ENCODE results near the gene CDKAL1. TPM values are rescaled to one million over a fixed set of nuclear protein-coding genes. Genes with fewer than 3 reads are reported as not detected.

Gene CDKAL1
- total and polyA plus RNA-seq, 10 of the 15 experiments (the other 5 are each of a cell fraction or from before 2014, with no cell fraction given) = 10.7 to 26.9 (median 17.3) TPM

DNA sequence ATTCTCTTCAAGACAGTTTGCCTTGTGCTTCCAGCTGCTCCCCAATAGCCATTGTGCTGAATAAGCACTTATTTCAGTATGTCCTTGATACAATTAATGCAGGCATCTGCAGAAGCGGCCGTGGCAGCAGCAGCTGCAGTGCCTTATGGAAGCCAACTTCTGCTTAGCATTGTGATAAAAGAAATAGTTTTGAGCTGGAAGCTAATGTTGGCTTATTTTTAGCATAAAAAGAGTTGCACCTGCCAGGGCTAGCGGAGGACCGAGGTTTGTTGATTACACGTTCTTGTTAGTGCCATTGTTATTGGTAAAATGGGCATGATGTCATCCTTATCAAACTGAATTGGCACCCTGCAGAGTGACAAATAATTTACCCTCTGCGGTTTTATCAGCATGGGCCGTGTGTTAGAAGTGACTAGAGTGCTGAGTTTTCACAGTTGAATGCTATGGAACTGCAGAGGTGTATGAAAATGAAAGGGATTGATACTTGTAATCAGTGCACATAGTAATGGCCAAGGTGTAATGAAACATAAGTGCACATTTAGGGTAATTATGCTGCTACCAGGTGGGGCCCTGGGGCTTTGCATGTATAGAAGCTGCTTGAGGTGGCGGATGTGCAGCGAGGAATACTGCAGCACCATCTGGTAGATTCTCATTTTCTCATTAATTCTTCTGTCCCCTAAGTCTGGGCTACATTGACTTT lies 334.3 kb downstream of the CDKAL1 start:
- no peak for ATAC-seq
- no peaks in the 10 kb centered on the region for H3K9me3 ChIP-seq (replicated peaks; ENCODE audit: control insufficient read depth, insufficient read depth, low read length)
- FAIRE-seq = no peak
- no peak overlapping the region for H3K9ac ChIP-seq (ENCODE audit: control insufficient read depth, insufficient read depth, low read length)
- no peaks in the 10 kb centered on the region for H3K27me3 ChIP-seq (replicated peaks in 1 of 2; ENCODE audit: control insufficient read depth in 2 of 2, insufficient read depth in 2 of 2, low read length in 1 of 2)
- no peak overlapping the region for H2AFZ ChIP-seq (ENCODE audit: control insufficient read depth, low read depth, low read length)
- TF ChIP-seq EP300 (IDR thresholded peaks at IDR 0.05; ENCODE audit: borderline replicate concordance in 1 of 2, control insufficient read depth in 1 of 2, low read depth in 2 of 2, low read length in 2 of 2) = no peak
- WGBS (ENCODE audit: insufficient coverage, insufficient replicate concordance, low lambda C conversion rate, missing lambda C conversion rate) = 99% methylated on average over 9 of the region's 9 CpGs
- CTCF ChIA-PET = no interaction called here
- RAD21 ChIA-PET (ENCODE audit: unreplicated experiment) = no interaction called here
- SMC1A ChIA-PET (ENCODE audit: uncharacterized antibody, unreplicated experiment) = interaction anchor here (0.6 kb wide), 1 partner anchor 8 kb away, joined by 3 read pairs; no protein-coding TSS in a partner anchor
- POLR2A ChIA-PET = no interaction called here
- H3K27ac ChIP-seq (ENCODE audit: control insufficient read depth, insufficient read depth) = no peak overlapping the region
- no peaks in the 10 kb centered on the region for H3K36me3 ChIP-seq (ENCODE audit: control insufficient read depth in 2 of 2, insufficient read depth in 2 of 2, low read length in 1 of 2)
- no TSS peak for BruUV-seq (replicated peaks)
- in situ Hi-C loops (cut with MboI) (no loop called here), intact Hi-C loops (cut with micrococcal nuclease; ENCODE audit: unreplicated experiment) (no loop called here)
- no peak overlapping the region for H3K4me3 ChIP-seq
- H3K79me2 ChIP-seq (ENCODE audit: control insufficient read depth, insufficient read depth, low read length) = no peaks in the 10 kb centered on the region
- H3K4me1 ChIP-seq (ENCODE audit: control insufficient read depth, insufficient read depth, low read length) = no peaks in the 10 kb centered on the region
- H4K20me1 ChIP-seq (ENCODE audit: control insufficient read depth, insufficient read depth) = no peaks in the 10 kb centered on the region
- no peak for DNase-seq (ENCODE audit: low read depth, low spot score)
- no peak overlapping the region for H3K4me2 ChIP-seq (ENCODE audit: control insufficient read depth, insufficient read depth)

- no peaks in the 10 kb centered on the region for H3K36me3 ChIP-seq (ENCODE audit: control insufficient read depth in 2 of 2, insufficient read depth in 2 of 2, low read length in 1 of 2)
- no peak overlapping the region for H2AFZ ChIP-seq (ENCODE audit: control insufficient read depth, low read depth, low read length)
- in situ Hi-C loops (cut with MboI) (loop anchor here (10.0 kb wide), 1 partner anchor 715 kb away; no protein-coding TSS in a partner anchor), intact Hi-C loops (cut with micrococcal nuclease; ENCODE audit: unreplicated experiment) (loop anchor here (10.0 kb wide), 1 partner anchor 315 kb away; no protein-coding TSS in a partner anchor)
- no peak for FAIRE-seq
- ChIA-PET SMC1A (ENCODE audit: uncharacterized antibody, unreplicated experiment) (interaction anchor here (1.0 kb wide), 1 partner anchor 12 kb away, joined by 3 read pairs; no protein-coding TSS in a partner anchor), RAD21 (ENCODE audit: unreplicated experiment) (no interaction called here), CTCF (no interaction called here), POLR2A (no interaction called here)
- no peak for DNase-seq (ENCODE audit: low read depth, low spot score)
- 95% methylated on average over 4 of the region's 4 CpGs for WGBS (ENCODE audit: insufficient coverage, insufficient replicate concordance, low lambda C conversion rate, missing lambda C conversion rate)
- H3K79me2 ChIP-seq (ENCODE audit: control insufficient read depth, insufficient read depth, low read length) = no peaks in the 10 kb centered on the region
- H4K20me1 ChIP-seq (ENCODE audit: control insufficient read depth, insufficient read depth) = no peaks in the 10 kb centered on the region
- no peak overlapping the region for H3K27ac ChIP-seq (ENCODE audit: control insufficient read depth, insufficient read depth)
- BruUV-seq (replicated peaks) = no TSS peak
- H3K27me3 ChIP-seq (replicated peaks in 1 of 2; ENCODE audit: control insufficient read depth in 2 of 2, insufficient read depth in 2 of 2, low read length in 1 of 2) = no peaks in the 10 kb centered on the region
- H3K4me3 ChIP-seq = no peak overlapping the region
- TF ChIP-seq USF1 (IDR thresholded peaks at IDR 0.05; ENCODE audit: borderline replicate concordance, extremely low read length, insufficient read depth, low read depth, low read length) = no peak
- ATAC-seq = no peak
- no peaks in the 10 kb centered on the region for H3K9me3 ChIP-seq (replicated peaks; ENCODE audit: control insufficient read depth, insufficient read depth, low read length)
- H3K9ac ChIP-seq (ENCODE audit: control insufficient read depth, insufficient read depth, low read length) = no peak overlapping the region
- H3K4me2 ChIP-seq (ENCODE audit: control insufficient read depth, insufficient read depth) = no peak overlapping the region
- no peaks in the 10 kb centered on the region for H3K4me1 ChIP-seq (ENCODE audit: control insufficient read depth, insufficient read depth, low read length)
Measured at GRCh38 chr6:20870021-20870420, 335.8 kb downstream of the CDKAL1 start.
